NCI-H345 treated with DMSO at 0.1 percent for 48 hours (cell line): Measurements from ENCODE around the gene MTHFD1.

Experiments
- DNase-seq: peaks from one replicate; lab custom pipeline; 2025; ENCODE audit not compliant: unreplicated experiment; lab: John Stamatoyannopoulos, UW

Gene MTHFD1

DNA sequence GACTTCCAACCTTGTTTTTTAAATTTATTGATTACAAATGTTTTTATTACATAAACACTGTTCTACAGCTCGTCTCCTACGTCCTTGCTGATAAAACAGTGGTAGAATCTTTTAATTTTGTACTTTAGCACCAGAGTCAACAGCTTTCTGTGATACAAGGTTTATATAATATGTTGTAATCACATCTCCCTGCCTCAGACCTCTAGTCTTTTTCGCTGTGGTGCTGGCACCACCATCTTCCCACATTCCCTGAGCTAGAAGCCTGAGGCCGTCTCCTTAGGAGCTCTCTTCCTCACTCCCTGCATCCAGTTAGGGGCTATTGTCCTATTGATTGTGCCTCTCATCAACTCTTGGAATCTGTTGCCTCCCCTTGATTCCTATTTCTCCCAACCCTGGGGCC is 17.1 kb downstream of the MTHFD1 start:
- DNase-seq, result no peak

- DNase-seq, result no peak
Observed at GRCh38 chr14:64407329-64407728, 19.2 kb downstream of the MTHFD1 start.

GRCh38 chr14:64409126-64409920 is 21.2 kb downstream of the MTHFD1 start:
- DNase-seq, result no peak

DNA sequence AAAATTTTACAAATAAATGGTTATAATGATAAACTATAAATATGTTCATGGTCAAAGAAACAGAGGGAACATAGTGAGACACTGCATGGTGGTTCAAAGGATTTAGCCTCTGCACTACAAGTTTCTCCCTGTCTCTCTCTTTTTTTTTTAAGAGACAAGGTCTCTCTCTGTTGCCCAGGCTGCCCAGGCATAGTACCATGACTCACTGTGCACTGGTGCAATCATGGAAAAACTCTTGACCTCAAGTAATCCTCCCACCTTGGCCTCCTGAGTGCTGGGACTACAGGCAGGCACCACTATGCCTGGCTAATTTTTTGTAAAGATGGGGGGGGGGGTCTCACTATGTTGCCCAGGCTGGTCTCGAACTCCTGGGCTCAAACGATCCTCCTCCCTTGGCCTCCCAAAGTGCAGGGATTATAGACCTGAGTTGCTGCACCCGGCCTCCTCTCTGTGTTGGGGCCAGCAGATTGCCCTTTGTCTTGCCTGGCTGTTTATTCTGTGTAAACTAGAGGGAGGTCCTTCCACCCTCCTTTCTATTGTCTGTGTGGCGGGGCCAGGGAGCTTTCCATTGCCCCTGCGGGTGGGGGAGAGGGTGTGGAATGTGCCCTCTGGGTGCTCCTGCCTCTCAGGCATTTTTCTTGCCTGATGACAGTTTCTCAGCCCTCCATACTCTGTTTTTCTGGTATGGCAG is 22.1 kb downstream of the MTHFD1 start:
- no peak for DNase-seq

- no peak for DNase-seq
Observed at GRCh38 chr14:64411001-64411400, 22.8 kb downstream of the MTHFD1 start.

- no peak for DNase-seq
Observed at GRCh38 chr14:64412237-64412636, 24.1 kb downstream of the MTHFD1 start.

- DNase-seq, result no peak
Observed at GRCh38 chr14:64416348-64416932, 28.3 kb downstream of the MTHFD1 start.

- no peak for DNase-seq
Observed at GRCh38 chr14:64417055-64417770, 29.1 kb downstream of the MTHFD1 start.

DNA sequence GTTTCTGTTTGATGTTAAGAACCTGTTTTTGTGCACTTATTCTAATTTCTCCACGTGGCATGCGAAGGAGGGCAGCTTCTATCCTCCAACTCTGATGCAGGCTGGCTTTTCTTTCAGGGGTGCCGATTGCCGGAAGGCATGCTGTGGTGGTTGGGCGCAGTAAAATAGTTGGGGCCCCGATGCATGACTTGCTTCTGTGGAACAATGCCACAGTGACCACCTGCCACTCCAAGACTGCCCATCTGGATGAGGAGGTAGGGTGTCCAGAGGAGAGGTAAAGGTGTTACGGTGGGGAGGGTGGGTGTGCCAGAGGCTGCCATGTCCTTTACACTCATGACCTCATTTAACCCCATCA is 29.6 kb downstream of the MTHFD1 start:
- DNase-seq, result no peak

GRCh38 chr14:64419003-64419402 is 30.9 kb downstream of the MTHFD1 start:
- no peak for DNase-seq

DNA sequence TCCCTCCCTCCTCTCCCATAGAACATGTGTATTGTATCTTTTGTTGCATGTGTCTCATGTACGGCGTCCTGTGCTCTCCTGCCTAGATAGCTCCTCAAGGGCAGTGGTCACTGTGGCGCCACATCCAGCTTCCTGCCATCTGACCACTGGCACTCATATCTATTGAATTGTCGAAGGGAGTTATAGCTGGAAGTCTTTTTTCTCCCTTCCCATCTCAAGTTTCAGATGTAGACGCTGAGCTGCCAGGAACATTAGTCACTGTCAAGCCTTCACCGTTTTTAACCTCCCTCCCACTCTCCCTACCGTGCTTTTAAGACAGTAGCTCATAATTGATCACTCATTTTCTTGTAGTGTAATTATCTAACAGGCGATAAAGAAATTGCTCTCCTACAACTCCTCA is 33.0 kb downstream of the MTHFD1 start:
- no peak for DNase-seq

DNA sequence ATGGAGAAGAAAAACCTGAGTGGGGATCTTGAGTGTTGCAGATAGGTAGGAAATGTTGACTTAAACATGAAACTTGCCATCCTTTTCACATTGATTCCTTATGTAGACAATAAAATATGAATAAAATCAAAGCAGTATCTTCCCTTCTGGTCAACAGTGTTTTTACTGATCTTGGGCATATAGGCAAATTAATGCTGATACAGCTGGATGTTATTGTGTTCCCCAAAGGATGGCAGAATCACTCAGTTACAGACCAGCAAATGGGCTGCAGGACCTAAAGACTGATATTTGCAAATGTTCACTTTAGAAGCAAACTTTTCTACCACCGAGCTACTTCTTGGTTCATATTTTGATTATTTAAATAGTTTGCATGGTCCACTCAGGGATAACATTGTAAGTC is 33.9 kb downstream of the MTHFD1 start:
- no peak for DNase-seq

GRCh38 chr14:64422756-64423155 is 34.6 kb downstream of the MTHFD1 start:
- DNase-seq, result no peak

GRCh38 chr14:64423987-64424386 is 35.8 kb downstream of the MTHFD1 start:
- no peak for DNase-seq

- DNase-seq, result no peak
Observed at GRCh38 chr14:64434528-64434927, 46.4 kb downstream of the MTHFD1 start.

- DNase-seq, result no peak
Observed at GRCh38 chr14:64438181-64438841, 50.2 kb downstream of the MTHFD1 start.

GRCh38 chr14:64439141-64439540 is 51.0 kb downstream of the MTHFD1 start:
- DNase-seq, result no peak

DNA sequence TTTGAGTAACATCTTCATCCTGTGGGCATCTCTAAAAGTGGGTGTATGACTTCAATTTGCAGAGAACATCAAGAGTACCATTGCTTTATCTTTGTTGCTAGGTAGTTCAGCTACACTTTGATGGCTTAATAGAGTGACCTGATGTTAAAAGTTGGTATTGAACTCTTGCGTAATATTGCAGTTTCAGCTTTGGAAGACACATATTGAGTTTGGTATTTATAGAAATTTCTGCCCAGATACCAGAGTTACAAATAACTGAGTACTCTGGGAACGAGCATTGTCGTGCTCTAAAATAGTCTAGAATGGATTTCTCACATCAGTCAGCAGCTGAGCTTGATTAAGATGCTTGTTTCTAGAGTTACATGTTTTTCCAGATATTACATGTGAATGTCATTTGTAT is 52.3 kb downstream of the MTHFD1 start:
- no peak for DNase-seq

DNA sequence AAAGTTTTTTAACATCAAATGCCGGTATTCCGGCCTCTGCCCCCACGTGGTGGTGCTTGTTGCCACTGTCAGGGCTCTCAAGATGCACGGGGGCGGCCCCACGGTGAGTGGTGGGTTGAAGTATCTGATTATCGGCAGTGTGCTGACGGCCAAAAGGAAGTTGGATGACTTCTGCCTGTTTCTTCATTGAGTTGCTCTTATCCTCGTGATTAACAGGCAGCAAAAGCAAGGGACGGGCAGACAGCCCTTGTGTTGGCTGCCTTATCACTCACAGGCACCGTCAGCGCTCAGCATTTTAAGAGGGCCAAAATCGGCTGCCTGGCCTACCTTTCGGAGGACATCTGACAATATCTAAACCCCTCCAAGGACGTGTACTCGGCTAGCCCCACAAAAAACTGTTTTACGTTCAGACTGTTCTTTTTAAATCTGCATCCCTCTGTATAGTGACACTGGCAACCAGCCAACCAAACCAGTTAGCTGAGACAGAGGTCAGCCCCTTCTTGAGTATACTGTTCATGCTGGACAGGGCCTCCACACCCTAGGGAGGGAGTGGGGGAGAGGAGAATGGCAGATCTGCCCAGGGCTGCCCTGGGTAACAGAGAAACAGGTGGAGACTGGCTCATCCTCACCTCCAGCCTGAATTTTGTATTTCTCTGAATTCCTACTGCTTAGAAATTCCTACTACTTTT is 54.3 kb downstream of the MTHFD1 start:
- DNase-seq, result no peak

GRCh38 chr14:64444140-64444539 is 56.0 kb downstream of the MTHFD1 start:
- DNase-seq, result no peak
